ENCODE data around the gene EFNA3.

EFNA3 gene

DNA sequence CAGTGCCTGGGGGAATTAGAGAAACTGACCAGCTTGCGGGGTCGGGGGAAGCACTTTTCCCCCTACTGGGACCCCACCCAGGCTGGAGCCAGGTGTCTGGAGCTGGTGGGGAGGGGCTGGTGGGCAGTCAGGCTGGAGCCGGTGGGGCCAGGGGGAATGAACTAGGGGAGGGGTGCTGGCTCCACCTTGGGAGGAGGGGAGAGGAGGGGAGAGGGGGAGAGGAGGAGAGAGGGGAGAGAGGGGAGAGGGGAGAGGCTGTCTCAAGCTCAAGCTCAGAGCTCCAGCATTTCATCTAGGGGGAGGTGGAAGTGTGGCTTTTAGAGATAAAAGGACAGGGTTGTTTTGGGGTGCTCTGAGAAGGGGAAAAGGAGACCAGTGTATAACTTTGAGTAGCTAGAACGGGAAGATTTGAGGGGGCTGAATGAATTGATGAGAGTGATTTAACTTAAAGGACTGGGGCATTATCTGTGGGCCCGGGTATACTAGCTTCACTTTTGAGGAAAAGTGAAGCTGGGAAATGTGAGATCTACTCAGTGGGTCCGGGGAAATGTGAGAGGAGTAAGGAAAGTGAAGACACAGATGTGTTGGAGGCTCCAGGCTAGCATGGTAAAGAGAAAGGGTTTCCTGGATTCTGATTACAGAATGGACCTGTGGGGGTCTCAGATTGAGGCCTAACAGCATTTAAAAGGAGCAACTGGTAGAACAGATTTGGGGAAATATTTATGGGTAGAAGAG, 51.8 kb downstream of the EFNA3 start:
- Mint-ChIP-seq H3K27ac (no peak overlapping the region), H3K4me1 (ENCODE audit: low read depth) (peaks cover 45% of the 10 kb centered on the region), H3K36me3 (ENCODE audit: low read depth) (peaks cover 4% of the 10 kb centered on the region), H3K9me3 (no peaks in the 10 kb centered on the region), H3K27me3 (peaks cover 25% of the 10 kb centered on the region), H3K4me3 (no peak overlapping the region)
- no peak for DNase-seq

GRCh38 chr1:155131285-155131684, 52.6 kb downstream of the EFNA3 start:
- no peak overlapping the region for H3K27ac Mint-ChIP-seq
- no peak overlapping the region for H3K4me3 Mint-ChIP-seq
- H3K9me3 Mint-ChIP-seq: no peaks in the 10 kb centered on the region
- H3K4me1 Mint-ChIP-seq (ENCODE audit: low read depth): peaks cover 49% of the 10 kb centered on the region
- peaks cover 13% of the 10 kb centered on the region for H3K36me3 Mint-ChIP-seq (ENCODE audit: low read depth)
- H3K27me3 Mint-ChIP-seq: peaks cover 23% of the 10 kb centered on the region
- DNase-seq: no peak

GRCh38 chr1:155131856-155132255, 53.2 kb downstream of the EFNA3 start:
- Mint-ChIP-seq H3K27me3 (peaks cover 20% of the 10 kb centered on the region), H3K4me3 (no peak overlapping the region), H3K27ac (no peak overlapping the region), H3K36me3 (ENCODE audit: low read depth) (peaks cover 18% of the 10 kb centered on the region), H3K9me3 (no peaks in the 10 kb centered on the region), H3K4me1 (ENCODE audit: low read depth) (peaks cover 50% of the 10 kb centered on the region)
- DNase-seq: no peak

GRCh38 chr1:155133799-155134281, 55.2 kb downstream of the EFNA3 start:
- H3K4me3 Mint-ChIP-seq: no peak overlapping the region
- H3K4me1 Mint-ChIP-seq (ENCODE audit: low read depth): peaks cover 51% of the 10 kb centered on the region
- H3K27me3 Mint-ChIP-seq: peaks cover 2% of the 10 kb centered on the region
- no peaks in the 10 kb centered on the region for H3K9me3 Mint-ChIP-seq
- H3K27ac Mint-ChIP-seq: no peak overlapping the region
- DNase-seq: no peak
- H3K36me3 Mint-ChIP-seq (ENCODE audit: low read depth): peaks cover 38% of the 10 kb centered on the region

- Mint-ChIP-seq H3K9me3 (no peaks in the 10 kb centered on the region), H3K27ac (peak overlapping the region; percentile 100), H3K27me3 (no peaks in the 10 kb centered on the region), H3K4me1 (ENCODE audit: low read depth) (peaks cover 49% of the 10 kb centered on the region), H3K4me3 (peak overlapping the region; percentile 100), H3K36me3 (ENCODE audit: low read depth) (peaks cover 43% of the 10 kb centered on the region)
- no peak for DNase-seq
Observed at GRCh38 chr1:155134322-155134721, 55.7 kb downstream of the EFNA3 start.

DNA sequence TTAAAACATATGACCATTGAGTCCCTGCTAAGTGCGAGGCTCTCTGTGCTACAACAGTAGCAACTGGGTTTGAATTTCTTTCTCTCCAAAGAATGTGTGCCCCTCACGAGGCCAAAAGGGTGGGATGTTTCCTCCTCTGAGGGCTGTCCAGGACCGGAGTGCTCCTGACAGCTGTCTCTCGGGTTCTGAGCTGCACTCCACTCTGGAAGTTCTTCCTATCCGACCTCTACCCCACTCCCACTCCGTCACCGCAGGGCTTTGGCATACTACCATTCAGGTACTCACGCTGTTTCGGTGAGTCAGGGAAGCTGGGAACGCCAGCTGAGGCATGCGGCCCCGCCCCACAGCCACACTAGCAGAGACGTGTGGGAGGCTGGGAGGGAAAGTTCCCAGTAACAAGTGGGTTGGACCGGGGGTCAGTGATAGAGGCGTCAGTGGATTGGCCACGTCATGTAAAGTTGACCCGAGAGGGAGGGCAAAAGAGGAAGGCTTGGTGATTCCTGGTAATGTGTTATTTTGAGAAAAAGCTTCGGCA, 56.3 kb downstream of the EFNA3 start:
- peak overlapping the region; percentile 100 for H3K4me3 Mint-ChIP-seq
- no peaks in the 10 kb centered on the region for H3K27me3 Mint-ChIP-seq
- peak overlapping the region; percentile 100 for H3K27ac Mint-ChIP-seq
- H3K36me3 Mint-ChIP-seq (ENCODE audit: low read depth): peaks cover 49% of the 10 kb centered on the region
- DNase-seq: peak; percentile 81
- peaks cover 47% of the 10 kb centered on the region for H3K4me1 Mint-ChIP-seq (ENCODE audit: low read depth)
- no peaks in the 10 kb centered on the region for H3K9me3 Mint-ChIP-seq

- Mint-ChIP-seq H3K27me3 (no peaks in the 10 kb centered on the region), H3K27ac (peak within 1 kb of the TSS; percentile 100), H3K36me3 (ENCODE audit: low read depth) (peaks cover 53% of the 10 kb centered on the region), H3K9me3 (no peaks in the 10 kb centered on the region), H3K4me3 (peak within 1 kb of the TSS; percentile 100), H3K4me1 (ENCODE audit: low read depth) (peaks cover 45% of the 10 kb centered on the region)
- DNase-seq: peak; percentile 96
Observed at GRCh38 chr1:155135415-155136028, 56.9 kb downstream of the EFNA3 start, which contains the start of gene SLC50A1. TSS of gene SLC50A1 (plus strand) at chr1:155135852. CDS start at chr1:155135912, 60 bp downstream.

- Mint-ChIP-seq H3K27ac (peak overlapping the region; percentile 100), H3K36me3 (ENCODE audit: low read depth) (peaks cover 53% of the 10 kb centered on the region), H3K4me3 (peak overlapping the region; percentile 100), H3K4me1 (ENCODE audit: low read depth) (peaks cover 47% of the 10 kb centered on the region), H3K27me3 (no peaks in the 10 kb centered on the region), H3K9me3 (no peaks in the 10 kb centered on the region)
- peak; percentile 51 for DNase-seq
Observed at GRCh38 chr1:155136748-155137147, 58.1 kb downstream of the EFNA3 start.
